Epithelial cell of esophagus (primary cell): ENCODE data around the gene IL36B.

ENCODE experiments used
- DNase-seq: peaks from one replicate; pipeline ENCODE4 v3.0.0; 2010; ENCODE audit warnings: low read depth
- H3K4me3 ChIP-seq: 2 replicates; pipeline ENCODE4 v1.5.1; 2011; ENCODE audit warnings: mild to moderate bottlenecking, low read length, control low read depth
- TF ChIP-seq, protein P1 (sequence below): IDR thresholded peaks from 2 replicates; pipeline ENCODE4 v1.5.1; 2011; ENCODE audit warnings: low read depth, mild to moderate bottlenecking, low read length, control low read depth, inconsistent platforms; ENCODE audit not compliant: insufficient read depth; ENCODE audit errors: missing control alignments

The IL36B gene

DNA sequence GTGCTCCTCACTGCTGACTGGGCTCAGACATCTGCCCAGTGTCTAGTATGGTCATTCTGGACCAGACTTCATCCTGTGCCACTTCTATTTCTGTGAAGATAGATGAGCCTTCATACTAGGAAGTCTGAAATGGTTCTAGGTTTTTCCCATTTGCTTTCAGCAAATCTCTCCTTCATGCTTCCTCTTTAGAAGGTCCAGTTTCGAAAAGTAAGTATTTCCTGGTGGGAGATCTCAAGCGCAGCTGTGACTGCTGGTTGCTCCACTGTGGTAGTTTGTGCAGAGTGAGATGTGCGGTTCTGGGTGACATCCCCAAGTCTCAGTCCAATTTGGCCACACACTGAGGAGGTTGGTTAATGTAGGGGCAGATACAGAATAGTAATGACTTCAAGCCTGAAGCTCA is 14.4 kb downstream of the IL36B start:
- no peak for DNase-seq
- H3K4me3 ChIP-seq, result no peak overlapping the region
- TF ChIP-seq, protein P1, sequence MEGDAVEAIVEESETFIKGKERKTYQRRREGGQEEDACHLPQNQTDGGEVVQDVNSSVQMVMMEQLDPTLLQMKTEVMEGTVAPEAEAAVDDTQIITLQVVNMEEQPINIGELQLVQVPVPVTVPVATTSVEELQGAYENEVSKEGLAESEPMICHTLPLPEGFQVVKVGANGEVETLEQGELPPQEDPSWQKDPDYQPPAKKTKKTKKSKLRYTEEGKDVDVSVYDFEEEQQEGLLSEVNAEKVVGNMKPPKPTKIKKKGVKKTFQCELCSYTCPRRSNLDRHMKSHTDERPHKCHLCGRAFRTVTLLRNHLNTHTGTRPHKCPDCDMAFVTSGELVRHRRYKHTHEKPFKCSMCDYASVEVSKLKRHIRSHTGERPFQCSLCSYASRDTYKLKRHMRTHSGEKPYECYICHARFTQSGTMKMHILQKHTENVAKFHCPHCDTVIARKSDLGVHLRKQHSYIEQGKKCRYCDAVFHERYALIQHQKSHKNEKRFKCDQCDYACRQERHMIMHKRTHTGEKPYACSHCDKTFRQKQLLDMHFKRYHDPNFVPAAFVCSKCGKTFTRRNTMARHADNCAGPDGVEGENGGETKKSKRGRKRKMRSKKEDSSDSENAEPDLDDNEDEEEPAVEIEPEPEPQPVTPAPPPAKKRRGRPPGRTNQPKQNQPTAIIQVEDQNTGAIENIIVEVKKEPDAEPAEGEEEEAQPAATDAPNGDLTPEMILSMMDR, result no peak

DNA sequence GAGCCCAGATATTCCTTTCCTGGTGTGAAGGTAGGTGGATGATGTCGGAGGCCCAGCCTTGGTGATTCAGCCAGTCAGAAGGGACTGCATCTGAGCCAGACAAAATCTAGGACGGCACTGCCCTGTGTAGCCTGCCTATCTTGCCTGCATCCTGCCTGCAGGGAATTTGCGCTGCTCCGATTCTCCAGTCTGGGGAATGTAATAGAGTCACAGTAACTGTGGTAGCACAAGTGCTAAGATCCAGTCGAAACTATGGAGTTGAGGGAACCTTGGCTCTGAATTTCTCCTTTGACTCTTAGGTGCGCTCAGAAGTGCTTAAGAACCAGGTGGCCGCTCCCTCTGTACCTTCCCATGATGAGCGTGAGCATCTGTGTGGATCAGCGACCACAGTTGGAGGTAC is 15.9 kb downstream of the IL36B start:
- TF ChIP-seq, protein P1, result no peak
- peak; percentile 8 for DNase-seq
- H3K4me3 ChIP-seq, result no peak overlapping the region

DNA sequence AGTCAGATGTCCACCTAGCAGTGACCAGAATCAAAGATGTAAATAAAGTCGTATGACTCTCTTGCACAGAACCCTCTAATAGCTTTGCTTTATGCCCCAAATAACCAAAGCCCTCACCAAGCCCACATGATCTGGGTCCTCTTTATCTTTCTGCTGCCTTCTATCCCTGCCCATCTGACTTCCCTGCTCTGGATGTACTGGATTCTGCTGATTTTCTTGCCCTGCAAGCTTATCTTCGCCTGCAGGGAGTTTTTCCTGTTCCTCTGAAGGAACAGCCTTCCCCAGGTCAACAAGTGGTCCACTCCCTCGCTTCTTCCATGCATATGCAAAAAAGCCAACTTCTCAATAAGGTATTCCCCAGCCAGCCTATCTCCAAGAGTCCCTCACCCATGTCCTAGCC is 18.7 kb downstream of the IL36B start:
- peak; percentile 4 for DNase-seq
- no peak overlapping the region for H3K4me3 ChIP-seq
- TF ChIP-seq, protein P1, result no peak

DNA sequence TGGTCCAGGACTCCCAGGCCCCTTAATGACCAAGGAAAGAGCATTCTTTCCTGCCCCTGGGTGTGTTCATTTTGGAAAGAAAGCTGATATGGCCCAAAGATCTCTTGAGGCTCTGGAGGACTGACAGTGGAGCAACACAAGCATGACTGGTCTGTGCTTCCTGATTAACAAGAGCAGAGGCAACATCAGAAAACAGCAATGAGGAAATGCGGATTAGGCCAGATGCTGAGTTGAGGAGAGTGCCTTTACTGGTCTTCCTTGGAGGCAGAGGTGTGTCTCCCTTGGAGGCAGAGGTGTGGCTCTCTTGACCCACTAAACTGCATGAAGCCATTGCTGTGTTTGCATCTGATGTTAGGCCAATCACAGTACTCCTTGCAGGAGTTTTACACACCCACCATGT is 19.9 kb downstream of the IL36B start:
- H3K4me3 ChIP-seq, result no peak overlapping the region
- peak; percentile 58 for DNase-seq
- TF ChIP-seq, protein P1, result no peak

DNA sequence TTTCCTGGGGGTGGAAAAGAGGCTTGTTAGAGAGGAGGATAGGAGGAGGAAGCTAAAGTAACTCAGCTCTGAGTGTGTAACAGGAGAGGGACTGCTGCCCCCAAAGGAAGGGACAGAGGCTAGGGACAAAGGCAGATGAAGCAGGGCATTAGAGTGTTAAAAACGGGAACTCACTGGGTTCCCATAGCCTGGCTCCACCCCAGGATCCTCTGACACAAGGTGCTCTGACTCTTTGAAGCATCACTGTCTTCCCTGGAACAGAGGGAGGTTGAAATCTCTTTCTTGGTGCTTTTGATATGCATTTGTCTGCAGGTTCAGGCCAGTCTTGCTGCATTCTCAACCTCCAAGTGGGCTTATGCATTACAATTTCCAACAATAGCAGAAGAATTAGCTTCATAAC is 24.6 kb downstream of the IL36B start:
- no peak overlapping the region for H3K4me3 ChIP-seq
- TF ChIP-seq, protein P1, result no peak
- no peak for DNase-seq

DNA sequence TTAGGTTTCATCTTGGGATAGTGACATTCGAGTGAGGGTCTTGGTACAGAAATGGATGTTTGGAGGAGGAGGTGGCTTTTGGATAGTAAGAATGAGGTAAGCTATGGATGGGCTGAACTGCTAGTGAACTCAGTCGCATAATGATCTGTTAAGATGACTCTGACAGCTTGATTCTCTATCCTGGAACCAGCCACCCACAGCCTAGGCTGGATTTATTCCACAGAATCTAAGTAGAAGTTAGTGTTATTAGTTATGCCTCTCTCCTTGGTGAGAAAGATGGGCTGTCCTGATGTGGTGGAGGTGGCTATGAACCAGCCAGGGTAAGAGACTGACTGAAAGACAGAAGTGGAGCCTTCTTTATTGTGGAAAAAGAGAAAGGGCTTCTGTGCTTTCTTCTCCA is 25.0 kb downstream of the IL36B start:
- TF ChIP-seq, protein P1, result no peak
- no peak overlapping the region for H3K4me3 ChIP-seq
- no peak for DNase-seq

DNA sequence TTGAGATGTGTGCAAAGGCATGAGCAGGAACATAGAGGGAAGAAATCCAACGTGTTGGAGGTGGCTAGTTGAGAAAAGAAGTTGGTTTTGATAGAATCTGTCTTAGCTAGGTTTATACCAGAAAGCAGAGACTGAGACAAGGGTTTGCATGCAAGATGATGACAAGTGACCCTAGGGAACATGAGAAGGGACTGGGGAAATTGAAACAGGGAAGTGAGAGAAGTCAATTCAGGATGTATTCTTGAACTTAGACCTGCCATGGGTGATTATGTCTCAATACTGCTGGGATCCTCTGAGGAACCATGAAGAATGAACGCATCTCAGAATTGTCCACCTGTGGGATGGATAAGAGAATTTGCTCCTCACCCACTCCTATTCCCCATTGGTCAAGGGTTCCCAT is 26.9 kb downstream of the IL36B start:
- TF ChIP-seq, protein P1, result no peak
- H3K4me3 ChIP-seq, result no peak overlapping the region
- DNase-seq, result no peak
